NCI-H1436 (cell line): ENCODE measurements around the gene GJB5.
A peak's percentile ranks its signal among the peaks of the same experiment; 100 is the strongest.
"Not testable (repeated sequence)": the region's sequence is repeated elsewhere in the genome, so short reads cannot be mapped to it uniquely, and the experiment has no call there.

Experiments used
- DNase-seq: peaks from one replicate; lab custom pipeline; 2025; lab: John Stamatoyannopoulos, UW

Gene GJB5

DNA sequence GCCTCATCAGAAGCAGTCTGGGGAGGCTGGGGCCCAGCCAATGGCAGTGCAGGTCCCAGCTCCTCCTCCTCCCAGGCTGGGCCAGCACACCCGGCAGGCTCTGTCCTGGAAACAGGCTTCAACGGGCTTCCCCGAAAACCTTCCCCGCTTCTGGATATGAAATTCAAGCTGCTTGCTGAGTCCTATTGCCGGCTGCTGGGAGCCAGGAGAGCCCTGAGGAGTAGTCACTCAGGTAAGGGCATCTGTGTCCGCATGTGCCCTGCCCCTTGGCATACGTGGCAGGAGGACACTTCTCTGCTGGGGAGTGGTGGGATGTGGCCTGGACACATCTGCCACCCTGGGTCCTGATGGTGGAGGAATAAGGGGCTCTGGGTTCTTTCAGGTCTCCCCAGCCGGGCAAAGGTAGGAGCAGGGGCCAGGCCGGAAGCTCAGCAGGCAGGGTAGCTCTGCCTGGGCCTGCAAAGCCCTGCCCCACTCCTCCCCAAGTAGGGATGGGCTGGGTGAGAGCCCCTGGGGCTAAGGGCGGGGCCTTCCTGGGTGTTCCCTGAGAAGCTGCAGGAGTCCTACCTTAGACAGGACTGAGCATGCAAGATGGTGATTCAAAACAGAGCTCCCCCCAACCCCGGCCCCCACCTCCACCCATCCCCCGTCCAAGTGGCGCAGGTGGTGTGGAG is at the start of gene GJB5:
GJB5 (plus strand) TSS at position 84 of the 674 bp plus-strand sequence. CDS start 2,284 bp downstream, outside the sequence.
- DNase-seq = no peak

GRCh38 chr1:34705077-34705476 is 49.8 kb upstream of the GJB5 start:
- no peak for DNase-seq

DNA sequence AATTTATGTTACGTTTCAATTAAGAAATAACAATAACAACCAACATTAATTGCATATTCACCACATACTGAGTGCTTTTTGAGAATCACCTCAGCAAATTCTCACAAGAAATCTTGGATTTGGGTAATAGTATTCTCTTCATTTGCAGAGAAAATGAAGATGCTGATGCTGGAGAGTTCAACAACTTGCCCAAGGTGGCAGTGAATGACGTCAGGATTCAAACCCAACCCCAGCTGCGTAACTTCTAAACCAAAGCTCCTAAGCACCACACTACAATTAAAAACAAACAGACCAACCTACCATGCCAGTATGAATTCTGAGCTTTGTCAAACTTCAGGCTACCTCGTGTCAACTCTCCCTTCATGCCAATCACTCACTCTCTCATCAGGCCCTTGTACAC is 46.7 kb upstream of the GJB5 start:
- DNase-seq = no peak

DNA sequence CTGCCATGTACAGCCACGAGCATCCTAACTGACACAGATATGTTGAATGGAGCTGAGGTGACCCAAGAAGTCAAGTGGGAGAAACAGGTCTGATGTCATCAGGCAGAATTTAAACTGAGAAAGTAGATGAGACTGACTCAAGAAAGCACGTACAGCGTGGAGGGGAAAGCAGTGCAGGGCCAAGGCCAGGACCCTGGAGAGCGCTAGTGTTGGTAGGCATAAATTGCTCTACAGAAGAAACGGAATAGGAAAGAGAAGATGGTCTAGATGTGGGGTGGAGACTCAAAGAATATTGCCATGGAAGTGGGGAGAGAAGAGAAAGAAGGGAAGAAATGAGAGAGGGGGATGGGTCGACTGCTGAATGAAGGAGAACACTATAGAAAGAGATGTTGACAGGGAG is 45.3 kb upstream of the GJB5 start:
- no peak for DNase-seq

- no peak for DNase-seq
These were observed 44.0 kb upstream of the GJB5 start for GRCh38 chr1:34710812-34711211.

- no peak for DNase-seq
These were observed 43.4 kb upstream of the GJB5 start for GRCh38 chr1:34711485-34711884.

- DNase-seq = no peak
These were observed 42.7 kb upstream of the GJB5 start for GRCh38 chr1:34712007-34712688.

- DNase-seq = no peak
These were observed 41.4 kb upstream of the GJB5 start for GRCh38 chr1:34713443-34713842.

GRCh38 chr1:34714386-34714785 is 40.5 kb upstream of the GJB5 start:
- DNase-seq = no peak

DNA sequence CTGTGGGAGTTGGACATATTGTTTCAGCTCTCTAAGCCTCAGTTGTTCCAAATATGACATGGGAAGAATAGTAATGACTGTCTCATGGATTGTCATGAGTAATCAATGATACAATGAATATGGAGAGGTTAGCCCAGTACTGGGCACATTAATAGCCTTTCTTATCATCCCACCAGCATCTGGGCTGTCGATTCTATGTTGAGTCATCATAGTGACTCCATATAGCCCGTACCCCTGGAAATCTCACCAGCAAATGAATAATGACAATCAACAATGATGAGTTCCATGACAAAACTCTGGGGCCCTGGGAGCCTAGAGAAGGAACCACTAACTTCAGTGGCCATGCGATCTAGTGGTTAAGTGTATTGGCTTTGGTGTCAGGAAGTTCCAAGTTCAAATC is 39.7 kb upstream of the GJB5 start:
- no peak for DNase-seq

DNA sequence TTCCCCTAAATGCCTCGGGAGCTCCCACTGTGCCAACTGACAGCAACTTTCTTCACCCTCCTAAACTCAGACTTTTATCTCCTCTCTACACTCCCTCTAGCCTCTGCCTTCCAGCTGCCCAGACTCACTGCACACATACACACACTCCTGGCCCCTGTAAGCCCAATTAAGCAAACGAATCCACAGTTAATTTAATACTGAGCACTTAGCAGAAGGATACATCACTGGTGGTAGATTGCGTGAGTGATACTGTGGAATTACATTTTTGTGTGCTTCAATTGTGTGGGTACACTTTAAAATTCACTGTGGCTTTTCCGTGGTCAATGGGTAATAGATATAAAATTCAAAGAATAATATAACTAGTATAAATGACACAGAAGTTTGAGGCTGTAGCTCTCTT is 33.6 kb upstream of the GJB5 start:
- DNase-seq = no peak

DNA sequence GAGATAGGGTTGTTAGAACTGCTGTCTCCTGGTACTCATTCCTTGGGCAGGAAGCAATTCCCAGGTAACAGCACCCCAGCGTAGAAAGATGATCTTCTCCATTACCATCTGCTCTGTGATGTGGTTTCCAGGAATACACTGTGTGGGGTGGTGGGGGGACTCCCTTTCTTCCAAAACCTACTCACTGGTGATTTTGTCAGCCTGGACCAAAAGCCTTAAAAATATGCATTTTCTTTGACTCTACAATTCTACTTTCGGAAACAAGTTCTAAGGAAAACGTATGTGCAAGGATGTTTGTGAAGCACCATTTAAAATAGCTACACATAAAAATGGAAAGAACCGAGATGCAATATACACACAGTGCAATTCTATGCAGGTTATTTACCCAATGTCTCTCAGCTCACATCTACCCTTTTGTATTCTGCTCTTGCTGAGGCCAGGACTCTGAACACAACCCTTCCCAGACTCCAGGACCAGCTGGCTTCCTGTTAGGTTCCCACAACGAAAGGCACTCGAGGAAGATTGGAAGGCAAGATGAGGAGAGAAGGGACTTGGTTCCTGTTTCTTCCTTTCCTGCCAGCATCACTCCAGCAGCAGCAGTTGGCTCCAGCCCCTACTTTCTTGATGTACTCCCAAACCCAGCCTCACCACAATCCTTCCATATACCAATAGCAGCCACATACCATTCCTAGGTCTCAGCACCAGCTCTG is 33.0 kb upstream of the GJB5 start:
- DNase-seq = no peak

GRCh38 chr1:34726861-34727260 is 28.0 kb upstream of the GJB5 start:
- DNase-seq = no peak

DNA sequence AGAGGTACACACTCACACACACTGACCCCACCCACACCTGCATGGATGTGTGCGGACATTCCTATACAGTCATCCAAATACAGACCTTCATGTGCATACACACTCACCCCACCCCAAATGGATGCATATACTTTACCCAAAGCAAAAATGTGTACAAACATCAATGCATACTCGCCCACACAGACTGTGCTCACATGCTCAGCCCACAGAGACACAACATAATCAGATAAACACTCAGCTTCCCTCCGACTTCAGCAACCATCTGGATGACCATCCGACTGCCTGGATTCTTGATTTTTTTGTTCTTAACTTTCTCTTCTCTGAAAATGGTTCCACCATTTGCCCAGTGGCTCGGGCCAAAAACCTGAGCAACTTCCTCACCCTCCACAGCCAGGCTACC is 24.4 kb upstream of the GJB5 start:
- no peak for DNase-seq

- DNase-seq = not testable (repeated sequence)
These were observed 22.0 kb upstream of the GJB5 start for GRCh38 chr1:34732831-34733230.

- DNase-seq = peak; percentile 50
These were observed 18.2 kb upstream of the GJB5 start for GRCh38 chr1:34736692-34737091.

DNA sequence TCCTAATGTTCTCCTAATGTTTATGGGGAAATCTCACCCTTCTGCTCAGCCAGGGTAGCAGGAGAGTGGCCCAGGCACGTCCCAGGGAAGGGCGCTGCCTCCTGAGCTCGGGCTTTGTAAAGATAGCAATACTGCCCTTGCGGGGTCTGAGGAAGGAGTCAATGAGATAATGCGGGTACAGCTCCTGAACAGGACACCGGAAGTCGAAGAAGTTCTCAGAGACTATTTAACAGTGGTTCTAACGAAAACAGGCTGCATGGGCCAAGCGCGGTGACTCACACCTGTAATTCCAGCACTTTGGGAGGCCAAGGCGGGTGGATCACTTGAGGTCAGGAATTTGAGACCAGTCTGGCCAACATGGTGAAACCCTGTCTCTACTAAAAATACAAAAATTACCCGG is 17.6 kb upstream of the GJB5 start:
- not testable (repeated sequence) for DNase-seq

DNA sequence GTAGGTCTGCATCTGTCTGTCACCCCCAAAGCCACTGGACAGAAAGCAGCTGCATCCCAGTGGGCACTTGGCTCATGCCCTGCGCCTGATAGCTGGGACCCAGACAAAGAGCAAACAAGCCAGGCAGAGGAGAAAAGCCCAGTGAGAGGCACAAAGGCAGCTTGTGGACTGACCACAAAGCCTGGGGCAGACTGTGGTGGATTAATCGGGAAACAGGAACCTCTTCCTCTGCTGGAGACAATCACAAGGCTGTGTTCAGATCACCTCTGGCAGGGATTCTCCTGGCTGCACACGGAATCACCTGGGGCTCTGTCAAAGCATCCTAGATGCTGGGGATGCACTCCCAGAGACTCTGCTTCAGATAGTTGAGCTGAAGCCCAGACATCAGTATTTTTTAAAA is 15.2 kb upstream of the GJB5 start:
- no peak for DNase-seq

DNA sequence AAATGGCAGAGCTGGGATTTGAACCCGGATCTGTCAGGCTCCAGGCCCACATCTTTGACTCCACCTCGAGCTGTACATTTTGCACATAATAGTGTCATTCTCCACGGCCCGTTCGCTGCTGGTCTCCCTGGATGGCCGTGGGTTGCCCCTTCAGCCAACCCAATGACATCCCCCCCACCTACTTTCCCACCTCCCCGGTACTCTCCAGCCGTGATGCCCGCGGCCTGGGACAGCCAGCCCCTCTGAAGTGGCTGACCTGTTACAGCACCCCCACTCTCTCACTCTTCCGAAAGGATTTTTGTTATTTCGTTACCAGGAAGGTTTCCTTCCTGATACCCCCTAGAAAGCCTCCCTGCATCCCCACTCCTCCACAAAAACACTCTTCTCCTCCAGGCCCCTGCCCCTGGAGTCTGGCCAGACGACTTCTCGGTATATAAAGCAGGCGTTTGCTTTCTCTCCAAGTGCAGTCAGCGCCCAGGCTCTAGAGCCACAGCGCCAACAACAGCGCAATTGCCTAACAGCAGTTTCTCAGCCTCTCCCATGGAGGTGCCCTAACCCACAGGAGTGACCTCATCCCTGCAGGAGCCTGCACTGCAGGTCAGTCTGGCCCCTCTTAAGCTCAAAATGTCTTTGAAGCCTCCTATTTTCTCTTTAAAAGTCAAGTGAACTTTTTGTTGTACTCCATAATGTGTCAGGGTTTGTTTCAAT is 14.5 kb upstream of the GJB5 start:
- peak; percentile 31 for DNase-seq

DNA sequence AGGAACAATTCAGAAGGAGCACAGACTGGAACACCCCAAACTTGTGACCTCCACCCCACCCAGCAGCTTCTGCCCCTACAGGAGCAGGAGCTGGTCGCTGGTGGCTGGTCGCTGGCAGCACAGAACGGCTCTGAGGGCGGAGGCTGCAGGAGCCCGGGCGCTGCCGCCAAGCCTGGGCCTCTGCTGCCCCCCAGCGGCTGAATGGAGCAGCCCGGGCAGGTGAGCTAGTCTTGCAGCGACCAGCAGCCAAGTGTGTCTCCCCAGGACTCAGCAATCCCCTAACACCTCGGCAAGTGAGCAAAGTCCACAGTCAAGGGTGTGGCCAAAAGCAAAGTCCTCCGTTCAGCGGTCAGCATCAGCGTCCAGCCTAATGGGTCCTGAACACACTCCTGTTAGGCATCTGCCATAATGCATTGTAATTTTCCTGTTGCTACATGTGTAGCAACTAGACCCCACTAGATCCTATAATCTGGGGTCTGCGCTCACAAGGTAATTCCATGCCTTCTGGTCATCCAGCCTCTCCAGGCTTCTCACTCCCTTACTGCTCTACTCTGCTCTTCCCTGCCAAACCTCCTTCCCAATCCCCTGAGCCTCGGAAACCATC is 12.1 kb upstream of the GJB5 start:
- peak; percentile 65 for DNase-seq

- no peak for DNase-seq
These were observed 11.1 kb upstream of the GJB5 start for GRCh38 chr1:34743775-34744174.

DNA sequence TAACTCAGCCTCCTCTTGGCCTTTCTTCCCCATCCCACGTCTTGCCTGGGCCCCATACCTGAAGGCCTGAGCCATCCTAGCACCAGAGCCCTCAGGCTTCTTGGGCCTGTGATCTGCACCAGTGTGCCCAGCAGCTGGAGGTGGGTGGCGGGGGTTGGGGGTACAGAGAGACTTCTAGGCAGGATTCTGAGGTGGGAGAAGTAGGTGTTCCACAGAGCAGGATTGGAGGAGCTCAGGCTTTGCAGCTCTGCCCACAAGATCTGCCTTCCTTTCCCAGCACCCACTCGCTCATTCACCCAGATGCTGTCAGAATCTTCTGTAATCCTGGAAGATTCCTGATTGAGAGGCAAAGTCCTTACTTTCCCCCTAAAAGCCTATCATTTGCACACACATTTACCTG is 10.0 kb upstream of the GJB5 start:
- no peak for DNase-seq
